Mesenchymal stem cell (in vitro differentiated cells and primary cell): Measurements from ENCODE around the gene GNA15.
"Not testable (repeated sequence)": the region's sequence is repeated elsewhere in the genome, so short reads cannot be mapped to it uniquely, and the experiment has no call there.

Experiments
- DNase-seq: peaks from one replicate; pipeline ENCODE4 v3.0.0-alpha.2; 2013
- H2AFZ ChIP-seq: one replicate; pipeline ENCODE4 v1.6.1; 2013; ENCODE audit warnings: low read depth, mild to moderate bottlenecking, control low read depth, inconsistent platforms, low read length, moderate library complexity
- H2AK5ac ChIP-seq: 2 replicates; pipeline ENCODE4 v1.6.1; 2013; ENCODE audit warnings: low read length, moderate library complexity, mild to moderate bottlenecking, inconsistent platforms; ENCODE audit not compliant: severe bottlenecking
- H2BK120ac ChIP-seq: one replicate; pipeline ENCODE4 v1.6.1; 2013; ENCODE audit warnings: low read depth, mild to moderate bottlenecking, inconsistent platforms, low read length, moderate library complexity
- H2BK12ac ChIP-seq, 2 experiments: one replicate each; pipeline ENCODE4 v1.6.1; 2013; ENCODE audit warnings: inconsistent platforms in 2 of 2, low read length in 2 of 2, mild to moderate bottlenecking in 2 of 2, moderate library complexity in 2 of 2, control low read depth in 1 of 2
- H2BK15ac ChIP-seq: one replicate; pipeline ENCODE4 v1.6.1; 2013; ENCODE audit warnings: mild to moderate bottlenecking, low read depth, inconsistent platforms; ENCODE audit not compliant: poor library complexity, severe bottlenecking
- H2BK5ac ChIP-seq: 2 replicates; pipeline ENCODE4 v1.6.1; 2013; ENCODE audit warnings: low read depth, mild to moderate bottlenecking, low read length, control low read depth, inconsistent platforms; ENCODE audit not compliant: poor library complexity, severe bottlenecking
- H3K14ac ChIP-seq, 2 experiments: one replicate each; pipeline ENCODE4 v1.6.1; 2013; ENCODE audit warnings: inconsistent platforms in 2 of 2, low read length in 2 of 2, control low read depth in 1 of 2, mild to moderate bottlenecking in 1 of 2, moderate library complexity in 1 of 2
- H3K18ac ChIP-seq, 2 experiments: one replicate each; pipeline ENCODE4 v1.6.1; 2013; ENCODE audit warnings: inconsistent platforms in 2 of 2, low read length in 2 of 2, control low read depth in 1 of 2, low read depth in 1 of 2, mild to moderate bottlenecking in 1 of 2
- H3K23ac ChIP-seq, 2 experiments: one replicate each; pipeline ENCODE4 v1.6.1; 2013; ENCODE audit warnings: inconsistent platforms in 2 of 2, low read length in 2 of 2, mild to moderate bottlenecking in 2 of 2, moderate library complexity in 2 of 2, control low read depth in 1 of 2
- H3K27ac ChIP-seq: 2 replicates; pipeline ENCODE4 v1.5.1; 2013; ENCODE audit warnings: mild to moderate bottlenecking, moderate library complexity, low read length, control low read depth, inconsistent platforms; ENCODE audit not compliant: poor library complexity, severe bottlenecking
- H3K27me3 ChIP-seq, 2 experiments: 2 replicates each; pipeline versions ENCODE4 v1.6.1 to v1.7.0; 2013; ENCODE audit warnings: low read length in 2 of 2, mild to moderate bottlenecking in 2 of 2, moderate library complexity in 2 of 2, control low read depth in 1 of 2, inconsistent platforms in 1 of 2; ENCODE audit not compliant: control insufficient read depth in 1 of 2, insufficient read depth in 1 of 2
- H3K36me3 ChIP-seq, 2 experiments: 2 replicates each; pipeline versions ENCODE4 v1.6.1 to v1.7.0; 2013; ENCODE audit warnings: low read length in 2 of 2, control low read depth in 1 of 2, inconsistent platforms in 1 of 2, low read depth in 1 of 2, mild to moderate bottlenecking in 1 of 2; ENCODE audit not compliant: insufficient read depth in 2 of 2, control insufficient read depth in 1 of 2
- H3K4ac ChIP-seq, 2 experiments: one replicate each; pipeline ENCODE4 v1.6.1; 2013; ENCODE audit warnings: inconsistent platforms in 2 of 2, low read length in 2 of 2, mild to moderate bottlenecking in 2 of 2, moderate library complexity in 2 of 2, control low read depth in 1 of 2, low read depth in 1 of 2
- H3K4me1 ChIP-seq: 2 replicates; pipeline ENCODE4 v1.6.1; 2013; ENCODE audit warnings: low read depth, low read length, control low read depth; ENCODE audit not compliant: control insufficient read depth, insufficient read depth
- H3K4me2 ChIP-seq: 2 replicates; pipeline ENCODE4 v1.6.1; 2013; ENCODE audit warnings: low read length, mild to moderate bottlenecking, inconsistent platforms; ENCODE audit not compliant: poor library complexity, severe bottlenecking
- H3K4me3 ChIP-seq, 2 experiments: 2 replicates each; pipeline versions ENCODE4 v1.5.1 to v1.7.0; 2013; ENCODE audit warnings: low read length in 2 of 2, mild to moderate bottlenecking in 2 of 2, control low read depth in 1 of 2, low read depth in 1 of 2; ENCODE audit not compliant: insufficient read depth in 1 of 2
- H3K79me1 ChIP-seq: replicated peaks from 2 replicates; pipeline ENCODE4 v1.6.1; 2013; ENCODE audit warnings: mild to moderate bottlenecking, control low read depth, low read length, inconsistent platforms; ENCODE audit not compliant: poor library complexity, severe bottlenecking
- H3K9ac ChIP-seq: 2 replicates; pipeline ENCODE4 v1.7.0; 2013; ENCODE audit warnings: mild to moderate bottlenecking, low read length, moderate library complexity
- H3K9me3 ChIP-seq: 2 replicates; pipeline ENCODE4 v1.7.0; 2013; ENCODE audit warnings: mild to moderate bottlenecking, low read length; ENCODE audit not compliant: control insufficient read depth
- H4K8ac ChIP-seq: one replicate; pipeline ENCODE4 v1.6.1; 2013; ENCODE audit warnings: inconsistent platforms, mild to moderate bottlenecking, low read length, moderate library complexity
- H4K91ac ChIP-seq: one replicate; pipeline ENCODE4 v1.6.1; 2013; ENCODE audit warnings: mild to moderate bottlenecking, low read length, inconsistent platforms
- WGBS: methylation state at CpG from one replicate; pipeline ENCODE4 v1.1.7; 2013; ENCODE audit warnings: mixed read lengths; 5-methylcytosine and 5-hydroxymethylcytosine counted together

Gene GNA15

GRCh38 chr19:3201911-3202310 is 66.1 kb downstream of the GNA15 start:
- 95% methylated on average over 13 of the region's 14 CpGs for WGBS
- Histone ChIP-seq H3K27me3 (no peaks in the 10 kb centered on the region), H3K23ac (no peak overlapping the region)

GRCh38 chr19:3202346-3202745 is 66.5 kb downstream of the GNA15 start:
- no peak overlapping the region for H3K18ac ChIP-seq
- peaks cover 40 to 75% of the 10 kb centered on the region in 2 experiments for H3K36me3 ChIP-seq
- H2BK5ac ChIP-seq: no peak overlapping the region
- no peak overlapping the region for H3K14ac ChIP-seq
- no peak overlapping the region for H3K4ac ChIP-seq
- H2BK120ac ChIP-seq: no peak overlapping the region
- no peak overlapping the region for H3K4me2 ChIP-seq
- no peak overlapping the region for H2AFZ ChIP-seq
- no peak overlapping the region for H2AK5ac ChIP-seq
- H3K9ac ChIP-seq: no peak overlapping the region
- H3K79me1 ChIP-seq: peaks cover 16% of the 10 kb centered on the region
- 95% methylated on average over 12 of the region's 12 CpGs for WGBS
- H3K4me3 ChIP-seq: no peak overlapping the region
- no peaks in the 10 kb centered on the region for H3K4me1 ChIP-seq
- no peak for DNase-seq
- H4K8ac ChIP-seq: no peak overlapping the region
- H3K27ac ChIP-seq: no peak overlapping the region
- H4K91ac ChIP-seq: no peak overlapping the region
- no peak overlapping the region for H2BK12ac ChIP-seq
- no peak overlapping the region for H2BK15ac ChIP-seq
- H3K9me3 ChIP-seq: no peaks in the 10 kb centered on the region
- H3K23ac ChIP-seq: no peak overlapping the region
- no peaks in the 10 kb centered on the region for H3K27me3 ChIP-seq

More at GRCh38 chr19:3201911-3202310, 66.1 kb downstream of the GNA15 start:
- DNase-seq: no peak
- Histone ChIP-seq H3K36me3 (peaks cover 36 to 75% of the 10 kb centered on the region in 2 experiments), H3K4ac (no peak overlapping the region), H3K4me1 (no peaks in the 10 kb centered on the region), H2BK15ac (no peak overlapping the region), H3K14ac (no peak overlapping the region), H2AK5ac (no peak overlapping the region), H3K4me2 (no peak overlapping the region), H3K79me1 (peaks cover 17% of the 10 kb centered on the region), H4K91ac (no peak overlapping the region), H2AFZ (no peak overlapping the region), H3K18ac (no peak overlapping the region), H3K9me3 (no peaks in the 10 kb centered on the region), H4K8ac (no peak overlapping the region), H3K9ac (no peak overlapping the region), H3K4me3 (no peak overlapping the region), H2BK12ac (no peak overlapping the region), H2BK5ac (no peak overlapping the region), H3K27ac (no peak overlapping the region), H2BK120ac (no peak overlapping the region)

DNA sequence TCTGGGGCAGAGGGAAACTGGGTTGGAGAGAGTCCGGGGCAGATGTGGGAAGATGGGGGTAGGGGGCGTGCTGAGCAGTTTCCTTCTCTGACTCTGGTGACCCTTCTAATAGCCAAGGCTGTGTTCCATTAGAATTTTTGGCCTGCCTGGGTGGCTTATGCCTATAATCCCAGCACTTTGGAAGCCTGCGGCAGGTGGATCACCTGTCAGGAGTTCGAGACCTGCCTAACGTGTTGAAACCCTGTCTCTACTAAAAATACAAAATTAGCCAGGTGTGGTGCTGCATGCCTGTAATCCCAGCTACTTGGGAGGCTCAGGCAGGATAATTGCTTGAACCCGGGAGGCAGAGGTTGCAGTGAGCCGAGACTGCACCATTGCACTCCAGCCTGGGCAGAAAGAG is 67.1 kb downstream of the GNA15 start:
- not testable (repeated sequence) for H2AFZ ChIP-seq, H3K23ac ChIP-seq, H2BK12ac ChIP-seq, H3K27me3 ChIP-seq, H2AK5ac ChIP-seq, H2BK15ac ChIP-seq, H3K4ac ChIP-seq, H2BK120ac ChIP-seq, DNase-seq, H3K9ac ChIP-seq, H3K4me2 ChIP-seq, H3K4me1 ChIP-seq, H4K91ac ChIP-seq, H2BK5ac ChIP-seq, H3K18ac ChIP-seq, H3K27ac ChIP-seq, H3K14ac ChIP-seq, H3K4me3 ChIP-seq, H3K9me3 ChIP-seq, H4K8ac ChIP-seq
- Histone ChIP-seq H3K79me1 (peaks cover 16% of the 10 kb centered on the region), H3K36me3 (peaks cover 46 to 80% of the 10 kb centered on the region in 2 experiments)
- WGBS: 99% methylated on average over 5 of the region's 7 CpGs

DNA sequence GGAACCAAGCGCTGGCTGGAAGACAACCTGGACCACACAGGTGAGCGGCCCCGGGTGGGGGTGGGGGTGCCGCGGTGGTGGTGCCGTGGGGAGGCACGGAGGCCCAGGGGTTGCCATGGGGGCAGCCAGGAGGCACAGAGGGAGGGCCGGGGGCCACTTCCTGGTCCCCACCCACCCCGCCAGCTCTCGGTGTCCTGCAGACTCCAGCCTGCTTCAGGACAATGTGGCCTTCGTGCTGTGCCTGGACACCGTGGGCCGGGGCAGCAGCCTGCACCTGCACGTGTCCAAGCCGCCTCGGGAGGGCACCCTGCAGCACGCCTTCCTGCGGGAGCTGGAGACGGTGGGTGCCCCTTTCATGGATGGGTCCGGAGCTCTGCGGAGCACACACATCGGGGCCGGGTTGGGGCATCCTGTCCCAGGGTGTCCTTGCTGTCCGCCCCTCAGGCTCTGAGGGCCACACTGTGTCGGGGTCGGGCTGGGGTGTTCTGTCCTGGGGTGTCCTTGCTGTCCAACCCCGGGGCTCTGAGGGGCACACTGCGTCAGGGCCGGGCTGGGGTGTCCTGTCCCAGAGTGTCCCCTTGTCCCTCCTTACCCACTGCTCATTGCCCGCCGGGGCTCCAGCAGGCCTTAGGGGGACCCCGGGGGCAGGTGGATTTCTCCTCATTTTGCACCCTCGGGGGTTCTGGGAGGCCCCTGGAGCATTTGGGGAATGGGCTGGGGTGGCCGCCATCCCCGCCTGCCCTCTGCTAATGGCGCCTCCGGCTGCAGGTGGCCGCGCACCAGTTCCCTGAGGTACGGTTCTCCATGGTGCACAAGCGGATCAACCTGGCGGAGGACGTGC is 68.2 kb downstream of the GNA15 start:
- Histone ChIP-seq H2AFZ (no peak overlapping the region), H2BK15ac (no peak overlapping the region), H3K4me2 (no peak overlapping the region), H3K27ac (no peak overlapping the region), H3K18ac (no peak overlapping the region), H2AK5ac (no peak overlapping the region), H3K4me1 (no peaks in the 10 kb centered on the region), H3K4me3 (no peak overlapping the region), H3K9me3 (no peaks in the 10 kb centered on the region), H3K36me3 (peaks cover 44 to 85% of the 10 kb centered on the region in 2 experiments), H3K23ac (no peak overlapping the region), H2BK12ac (no peak overlapping the region), H3K4ac (no peak overlapping the region), H2BK120ac (no peak overlapping the region), H3K79me1 (peaks cover 15% of the 10 kb centered on the region), H2BK5ac (no peak overlapping the region), H4K91ac (no peak overlapping the region), H4K8ac (no peak overlapping the region), H3K9ac (no peak overlapping the region), H3K27me3 (no peaks in the 10 kb centered on the region), H3K14ac (no peak overlapping the region)
- WGBS: 98% methylated on average over 43 of the region's 43 CpGs
- no peak for DNase-seq
